ENCODE data around the gene ASB7. TPM values are rescaled to one million over a fixed set of nuclear protein-coding genes. Genes with fewer than 3 reads are reported as not detected.

The ASB7 gene
- polyA plus RNA-seq, 3 donors: 5.3 to 9.8 (median 7.6) TPM

DNA sequence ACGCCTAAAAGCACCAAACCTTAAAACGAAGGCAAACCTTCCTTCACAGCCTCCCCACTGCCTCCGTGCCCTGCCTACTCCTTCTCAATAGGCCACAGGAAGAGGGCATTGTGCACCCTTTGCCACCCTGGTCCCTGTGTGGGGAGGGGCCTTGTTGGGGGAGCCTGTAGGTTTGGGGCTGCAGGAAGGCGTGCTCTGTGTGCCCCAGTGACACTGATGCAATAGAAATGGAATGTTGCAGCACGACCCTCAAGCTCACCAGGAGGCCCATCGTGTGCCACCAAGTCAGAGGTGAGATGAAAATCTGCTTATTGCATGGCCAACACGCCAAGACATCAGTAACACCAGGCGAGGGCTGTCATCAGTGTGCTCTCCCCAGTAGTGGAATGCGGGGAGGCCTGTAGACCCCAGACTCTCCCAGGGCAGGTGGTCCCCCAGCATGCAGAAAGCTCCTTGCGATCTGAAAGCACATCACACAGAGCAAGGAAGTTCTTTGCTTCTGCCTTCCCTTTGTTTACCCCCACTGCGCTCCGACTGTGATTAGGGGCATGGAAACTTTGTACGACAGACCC, 86.2 kb downstream of the ASB7 start:
- Histone ChIP-seq H3K27me3 (ENCODE audit: control insufficient read depth in 2 of 2, insufficient read depth in 2 of 2, low read length in 2 of 2) (peaks cover 0 to 2% of the 10 kb centered on the region in 2 donors), H3K9ac (ENCODE audit: insufficient read depth, low read length, poor library complexity, severe bottlenecking) (no peak overlapping the region), H3K4me3 (replicated peaks in 1 of 3; ENCODE audit: low read depth in 2 of 3, low read length in 3 of 3) (no peak overlapping the region), H2AFZ (ENCODE audit: insufficient read depth, low read depth, low read length, poor library complexity, severe bottlenecking) (no peak overlapping the region), H3K27ac (ENCODE audit: low read depth in 1 of 2, low read length in 2 of 2) (no peak overlapping the region), H3K79me2 (ENCODE audit: insufficient read depth, low read length) (no peaks in the 10 kb centered on the region), H3K4me1 (ENCODE audit: control insufficient read depth in 1 of 2, insufficient read depth in 2 of 2, low read length in 2 of 2) (no peaks in the 10 kb centered on the region), H4K20me1 (ENCODE audit: insufficient read depth, low read length) (no peaks in the 10 kb centered on the region), H3K36me3 (replicated peaks in 1 of 2; ENCODE audit: control insufficient read depth in 1 of 2, insufficient read depth in 2 of 2, low read length in 2 of 2) (no peaks in the 10 kb centered on the region), H3K9me3 (replicated peaks in 1 of 2; ENCODE audit: control insufficient read depth in 1 of 2, insufficient read depth in 1 of 2, low read length in 2 of 2) (no peaks in the 10 kb centered on the region), H3K4me2 (replicated peaks; ENCODE audit: extremely low read depth, low read length, poor library complexity, severe bottlenecking) (no peak overlapping the region)
- DNase-seq: no peak
- Mint-ChIP-seq H3K27me3 (ENCODE audit: low read depth in 3 of 3) (peaks cover 7 to 15% (median 14%) of the 10 kb centered on the region in 3 donors), H3K27ac (no peak overlapping the region), H3K36me3 (no peaks in the 10 kb centered on the region), H3K4me1 (no peaks in the 10 kb centered on the region), H3K4me3 (no peak overlapping the region), H3K9me3 (peaks cover 0 to 2% (median 0%) of the 10 kb centered on the region in 7 donors)
- TF ChIP-seq, protein P1, sequence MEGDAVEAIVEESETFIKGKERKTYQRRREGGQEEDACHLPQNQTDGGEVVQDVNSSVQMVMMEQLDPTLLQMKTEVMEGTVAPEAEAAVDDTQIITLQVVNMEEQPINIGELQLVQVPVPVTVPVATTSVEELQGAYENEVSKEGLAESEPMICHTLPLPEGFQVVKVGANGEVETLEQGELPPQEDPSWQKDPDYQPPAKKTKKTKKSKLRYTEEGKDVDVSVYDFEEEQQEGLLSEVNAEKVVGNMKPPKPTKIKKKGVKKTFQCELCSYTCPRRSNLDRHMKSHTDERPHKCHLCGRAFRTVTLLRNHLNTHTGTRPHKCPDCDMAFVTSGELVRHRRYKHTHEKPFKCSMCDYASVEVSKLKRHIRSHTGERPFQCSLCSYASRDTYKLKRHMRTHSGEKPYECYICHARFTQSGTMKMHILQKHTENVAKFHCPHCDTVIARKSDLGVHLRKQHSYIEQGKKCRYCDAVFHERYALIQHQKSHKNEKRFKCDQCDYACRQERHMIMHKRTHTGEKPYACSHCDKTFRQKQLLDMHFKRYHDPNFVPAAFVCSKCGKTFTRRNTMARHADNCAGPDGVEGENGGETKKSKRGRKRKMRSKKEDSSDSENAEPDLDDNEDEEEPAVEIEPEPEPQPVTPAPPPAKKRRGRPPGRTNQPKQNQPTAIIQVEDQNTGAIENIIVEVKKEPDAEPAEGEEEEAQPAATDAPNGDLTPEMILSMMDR (IDR thresholded peaks at IDR 0.05): no peak
- 85% methylated on average over 9 of the region's 13 CpGs for WGBS (ENCODE audit: insufficient coverage)
- intact Hi-C loops (cut with micrococcal nuclease): no loop called here

DNA sequence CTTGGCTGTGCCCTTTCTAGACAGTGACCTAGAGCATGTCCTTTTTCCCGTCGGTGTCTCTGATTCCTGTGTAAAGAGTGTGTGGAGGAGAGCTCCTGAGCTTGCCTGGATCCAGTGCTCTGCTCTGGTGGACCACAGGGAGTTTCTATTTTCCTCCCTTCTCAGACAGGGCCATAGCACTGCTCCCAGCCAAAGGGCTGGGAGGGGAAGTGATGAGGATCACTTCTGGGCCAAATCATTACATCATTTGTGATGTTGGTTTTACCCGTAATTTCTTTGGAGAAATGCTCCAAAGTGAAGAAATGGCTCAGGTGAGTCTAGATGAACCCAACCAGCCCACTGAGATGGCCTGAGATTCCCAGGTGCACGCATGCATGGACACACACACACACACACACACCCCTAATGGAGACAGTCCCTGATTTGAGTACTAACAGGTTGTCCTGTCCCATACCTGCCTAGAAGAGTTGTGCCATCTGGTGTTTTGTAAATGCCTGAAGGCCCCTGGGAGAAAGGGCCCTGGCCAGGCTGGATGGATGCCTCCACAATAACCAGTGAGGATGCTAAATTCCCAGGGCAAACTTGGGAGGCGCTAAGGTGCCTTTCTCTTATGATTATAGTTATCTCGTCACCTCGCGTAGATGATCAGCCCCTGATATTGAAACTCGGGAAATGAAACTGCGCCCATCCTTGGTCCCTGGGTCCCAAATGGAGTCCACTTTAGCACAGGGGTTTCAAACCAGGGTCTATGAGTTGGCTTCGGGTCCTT, 86.9 kb downstream of the ASB7 start:
- intact Hi-C loops (cut with micrococcal nuclease): no loop called here
- Histone ChIP-seq H3K79me2 (ENCODE audit: insufficient read depth, low read length) (no peaks in the 10 kb centered on the region), H2AFZ (ENCODE audit: insufficient read depth, low read depth, low read length, poor library complexity, severe bottlenecking) (no peak overlapping the region), H3K4me1 (ENCODE audit: control insufficient read depth in 1 of 2, insufficient read depth in 2 of 2, low read length in 2 of 2) (no peaks in the 10 kb centered on the region), H3K27me3 (ENCODE audit: control insufficient read depth in 2 of 2, insufficient read depth in 2 of 2, low read length in 2 of 2) (peaks cover 0 to 2% of the 10 kb centered on the region in 2 donors), H4K20me1 (ENCODE audit: insufficient read depth, low read length) (no peaks in the 10 kb centered on the region), H3K4me2 (replicated peaks; ENCODE audit: extremely low read depth, low read length, poor library complexity, severe bottlenecking) (no peak overlapping the region), H3K4me3 (replicated peaks in 1 of 3; ENCODE audit: low read depth in 2 of 3, low read length in 3 of 3) (no peak overlapping the region), H3K9me3 (replicated peaks in 1 of 2; ENCODE audit: control insufficient read depth in 1 of 2, insufficient read depth in 1 of 2, low read length in 2 of 2) (no peaks in the 10 kb centered on the region), H3K36me3 (replicated peaks in 1 of 2; ENCODE audit: control insufficient read depth in 1 of 2, insufficient read depth in 2 of 2, low read length in 2 of 2) (no peaks in the 10 kb centered on the region), H3K27ac (ENCODE audit: low read depth in 1 of 2, low read length in 2 of 2) (no peak overlapping the region), H3K9ac (ENCODE audit: insufficient read depth, low read length, poor library complexity, severe bottlenecking) (no peak overlapping the region)
- TF ChIP-seq, protein P1 (IDR thresholded peaks at IDR 0.05): no peak
- WGBS (ENCODE audit: insufficient coverage): 94% methylated on average over 7 of the region's 11 CpGs
- Mint-ChIP-seq H3K36me3 (no peaks in the 10 kb centered on the region), H3K27me3 (ENCODE audit: low read depth in 3 of 3) (peaks cover 7 to 16% (median 12%) of the 10 kb centered on the region in 3 donors), H3K4me1 (no peaks in the 10 kb centered on the region), H3K9me3 (peaks cover 0 to 2% (median 0%) of the 10 kb centered on the region in 7 donors), H3K27ac (no peak overlapping the region), H3K4me3 (no peak overlapping the region)
- DNase-seq: no peak

Data from CD14-positive monocyte (primary cell).